IMR-90 (cell line): ENCODE data around the gene RBPJ. TPM values are rescaled to one million over a fixed set of nuclear protein-coding genes. Genes with fewer than 3 reads are reported as not detected.

Experiments
- ATAC-seq: fragments of 200-7000 bp; cut with Tn5 transposase; 2 replicates; pipeline ENCODE4 v1.9.1; 2020; ENCODE audit warnings: low read depth, mild to moderate bottlenecking, moderate library complexity
- BruUV-seq: library from RNA; stranded (reverse); fragments of 400-500 nt; replicated peaks from 2 replicates; lab custom pipeline; 2021; lab: Mats Ljungman, UMichigan
- CTCF ChIA-PET: fragments of 300-600 bp; formaldehyde crosslinking; extraction: SDS; loops from one replicate; lab custom pipeline; 2021; ENCODE audit warnings: antibody characterized with exemption; lab: Yijun Ruan, JAX
- POLR2A ChIA-PET: fragments of 300-600 bp; sonication (Branson Sonifier 250); formaldehyde crosslinking; loops from one replicate; lab custom pipeline; 2022; ENCODE audit warnings: antibody characterized with exemption; ENCODE audit not compliant: unreplicated experiment; lab: Charles Lee
- DNase-seq: peaks from one replicate; pipeline ENCODE4 v3.0.0; 2013
- H2AFZ ChIP-seq: replicated peaks from 2 replicates; pipeline ENCODE3; 2013; ENCODE audit warnings: low read length, mild to moderate bottlenecking; ENCODE audit not compliant: poor library complexity
- H2AK5ac ChIP-seq: 2 replicates; pipeline ENCODE4 v1.6.1; 2013; ENCODE audit warnings: low read depth, low read length, inconsistent platforms
- H2AK9ac ChIP-seq: replicated peaks from 2 replicates; pipeline ENCODE3; 2013; ENCODE audit warnings: mild to moderate bottlenecking, low read depth, low read length, moderate library complexity; ENCODE audit not compliant: poor library complexity
- H2BK120ac ChIP-seq: 2 replicates; pipeline ENCODE4 v1.6.1; 2013; ENCODE audit warnings: low read depth, low read length, inconsistent platforms
- H2BK15ac ChIP-seq: 3 replicates; pipeline ENCODE4 v1.6.1; 2013; ENCODE audit warnings: low read depth, low read length, inconsistent platforms
- H2BK20ac ChIP-seq: 2 replicates; pipeline ENCODE4 v1.6.1; 2013; ENCODE audit warnings: low read depth, mild to moderate bottlenecking, inconsistent platforms, low read length, moderate library complexity
- H2BK5ac ChIP-seq: 2 replicates; pipeline ENCODE4 v1.6.1; 2013; ENCODE audit warnings: mild to moderate bottlenecking, low read depth, low read length, inconsistent platforms; ENCODE audit not compliant: poor library complexity, severe bottlenecking
- H3K14ac ChIP-seq: replicated peaks from 2 replicates; pipeline ENCODE4 v1.6.1; 2013; ENCODE audit warnings: low read depth, low read length, inconsistent platforms
- H3K18ac ChIP-seq: 2 replicates; pipeline ENCODE4 v1.6.1; 2013; ENCODE audit warnings: low read depth, low read length, control low read depth
- H3K23ac ChIP-seq: 2 replicates; pipeline ENCODE4 v1.6.1; 2013; ENCODE audit warnings: low read depth, low read length, inconsistent platforms
- H3K27ac ChIP-seq: 2 replicates; pipeline ENCODE4 v1.5.1; 2013; ENCODE audit warnings: mild to moderate bottlenecking, control low read depth, low read length; ENCODE audit not compliant: insufficient read depth
- H3K27me3 ChIP-seq: 2 replicates; pipeline ENCODE4 v1.6.1; 2013; ENCODE audit warnings: low read length; ENCODE audit not compliant: control insufficient read depth, insufficient read depth
- H3K36me3 ChIP-seq: 2 replicates; pipeline ENCODE4 v1.6.1; 2013; ENCODE audit warnings: low read length, mixed read lengths; ENCODE audit not compliant: control insufficient read depth, insufficient read depth
- H3K4ac ChIP-seq: 2 replicates; pipeline ENCODE4 v1.6.1; 2013; ENCODE audit warnings: low read depth, low read length, inconsistent platforms
- H3K4me1 ChIP-seq: 2 replicates; pipeline ENCODE4 v1.6.1; 2013; ENCODE audit warnings: low read length, mixed read lengths; ENCODE audit not compliant: control insufficient read depth, insufficient read depth
- H3K4me2 ChIP-seq: 2 replicates; pipeline ENCODE4 v1.6.1; 2013; ENCODE audit warnings: low read depth, mild to moderate bottlenecking, control low read depth, low read length, moderate library complexity
- H3K4me3 ChIP-seq: 2 replicates; pipeline ENCODE4 v1.5.1; 2013; ENCODE audit warnings: low read depth, mild to moderate bottlenecking, control low read depth, low read length, moderate library complexity; ENCODE audit not compliant: insufficient read depth
- H3K56ac ChIP-seq: 2 replicates; pipeline ENCODE4 v1.6.1; 2013; ENCODE audit warnings: low read length, inconsistent platforms; ENCODE audit not compliant: insufficient read depth; ENCODE audit errors: extremely low read depth
- H3K79me1 ChIP-seq, 2 experiments: 2 replicates each; pipeline ENCODE4 v1.6.1; 2013; ENCODE audit warnings: low read length in 2 of 2, inconsistent platforms in 1 of 2, low read depth in 1 of 2
- H3K9ac ChIP-seq: 2 replicates; pipeline ENCODE4 v1.6.1; 2013; ENCODE audit warnings: low read depth, low read length, control low read depth
- H3K9me1 ChIP-seq: 2 replicates; pipeline ENCODE4 v1.6.1; 2013; ENCODE audit warnings: low read length, inconsistent platforms; ENCODE audit not compliant: insufficient read depth
- H3K9me3 ChIP-seq: 2 replicates; pipeline ENCODE4 v1.6.1; 2013; ENCODE audit warnings: low read length; ENCODE audit not compliant: control insufficient read depth, insufficient read depth
- H4K20me1 ChIP-seq: 2 replicates; pipeline ENCODE4 v1.6.1; 2013; ENCODE audit warnings: low read length, inconsistent platforms; ENCODE audit not compliant: insufficient read depth
- H4K5ac ChIP-seq: 2 replicates; pipeline ENCODE4 v1.6.1; 2013; ENCODE audit warnings: mild to moderate bottlenecking, low read depth, low read length, control low read depth
- H4K8ac ChIP-seq, 2 experiments: 2 replicates each; pipeline ENCODE4 v1.6.1; 2013; ENCODE audit warnings: low read depth in 2 of 2, low read length in 2 of 2, control low read depth in 1 of 2, inconsistent platforms in 1 of 2
- H4K91ac ChIP-seq: 2 replicates; pipeline ENCODE4 v1.6.1; 2013; ENCODE audit warnings: low read depth, low read length, inconsistent platforms; ENCODE audit not compliant: insufficient read depth
- ELK1 ChIP-seq: fragments of 150-350 bp; IDR thresholded peaks from 2 replicates; pipeline ENCODE4 v1.6.1; 2016; ENCODE audit warnings: low read depth, mild to moderate bottlenecking, low read length, moderate library complexity, borderline replicate concordance
- dilution Hi-C: fragments of 300-500 bp; cut with HindIII; formaldehyde crosslinking; loops from one replicate; pipeline ENCODE4 v1.14.3; 2018; ENCODE audit warnings: low sequenced_read_pairs; ENCODE audit not compliant: unreplicated experiment
- in situ Hi-C: fragments of 300-500 bp; cut with MboI; formaldehyde crosslinking; loops from 3 replicates; pipeline ENCODE4 v1.14.3; 2019; ENCODE audit warnings: low sequenced_read_pairs, inconsistent platforms, mixed read lengths
- intact Hi-C: fragments of 100-400 bp; cut with micrococcal nuclease; formaldehyde crosslinking; loops from 2 replicates; pipeline ENCODE4 v1.10.0; 2022
- polyA plus RNA-seq, 3 experiments: library from polyadenylated mRNA; depleted of rRNA; stranded (reverse); fragments of >200 nt; gene quantifications; 2 replicates each; pipeline ENCODE4 v1.2.3, GENCODE V29; 2012; ENCODE audit warnings: low replicate concordance in 1 of 3
- total RNA-seq: library from RNA; depleted of rRNA; stranded (reverse); fragments of >200 nt; gene quantifications from 2 replicates; pipeline ENCODE4 v1.2.3, GENCODE V29; 2012

The RBPJ gene
- total and polyA plus RNA-seq, 2 of the 4 experiments (the other 2 are of a cell fraction), result 50.3 to 148 TPM

GRCh38 chr4:26308568-26308967 is 12.2 kb upstream of the RBPJ start:
- ATAC-seq (no peak), DNase-seq (no peak)
- H4K20me1 ChIP-seq, result no peaks in the 10 kb centered on the region
- H3K27ac ChIP-seq, result no peak overlapping the region
- no peak overlapping the region for H2AK5ac ChIP-seq
- H3K56ac ChIP-seq, result no peak overlapping the region
- POLR2A ChIA-PET, result no interaction called here
- H3K9me1 ChIP-seq, result no peaks in the 10 kb centered on the region
- no peak overlapping the region for H2BK120ac ChIP-seq
- no peaks in the 10 kb centered on the region for H3K9me3 ChIP-seq
- H3K9ac ChIP-seq, result no peak overlapping the region
- no peak overlapping the region for H3K4ac ChIP-seq
- no peaks in the 10 kb centered on the region for H3K36me3 ChIP-seq
- dilution Hi-C loops (no loop called here), in situ Hi-C loops (no loop called here), intact Hi-C loops (no loop called here)
- H2BK5ac ChIP-seq, result no peak overlapping the region
- CTCF ChIA-PET, result no interaction called here
- H3K27me3 ChIP-seq, result no peaks in the 10 kb centered on the region
- H3K23ac ChIP-seq, result no peak overlapping the region
- H3K18ac ChIP-seq, result no peak overlapping the region
- H4K91ac ChIP-seq, result no peak overlapping the region
- H3K4me1 ChIP-seq, result no peaks in the 10 kb centered on the region
- no peak overlapping the region for H2BK20ac ChIP-seq
- no peak for TF ChIP-seq ELK1
- H3K14ac ChIP-seq, result no peak overlapping the region
- no peak overlapping the region for H2AK9ac ChIP-seq
- no peak overlapping the region for H2AFZ ChIP-seq
- H3K79me1 ChIP-seq, result no peaks in the 10 kb centered on the region
- H2BK15ac ChIP-seq, result no peak overlapping the region
- no peak overlapping the region for H3K4me2 ChIP-seq
- no TSS peak for BruUV-seq
- no peak overlapping the region for H3K4me3 ChIP-seq
- H4K5ac ChIP-seq, result no peak overlapping the region
- H4K8ac ChIP-seq, result no peak overlapping the region
